HAP-1 (cell line): ENCODE results near the gene OR2H2.

ENCODE experiments used
- DNase-seq, 2 experiments: peaks; one replicate each; pipeline ENCODE4 v3.0.0-alpha.2; 2016 to 2020; ENCODE audit warnings: low spot score in 2 of 2
- H3K27me3 ChIP-seq: fragments of 250-450 bp; sonication (Bioruptor Pico); 2 replicates; pipeline ENCODE4 v1.5.1; 2020; ENCODE audit warnings: low read depth, mild to moderate bottlenecking, moderate library complexity
- H3K36me3 ChIP-seq: fragments of 250-450 bp; sonication (Bioruptor Pico); replicated peaks from 2 replicates; pipeline ENCODE4 v1.5.1; 2020; ENCODE audit warnings: mild to moderate bottlenecking
- H3K4me1 ChIP-seq: fragments of 250-450 bp; sonication (Bioruptor Pico); 2 replicates; pipeline ENCODE4 v1.5.1; 2020; ENCODE audit warnings: mild to moderate bottlenecking
- H3K4me3 ChIP-seq: fragments of 250-450 bp; sonication (Bioruptor Pico); 2 replicates; pipeline ENCODE4 v1.5.1; 2020; ENCODE audit warnings: mild to moderate bottlenecking, moderate library complexity
- H3K9me3 ChIP-seq: fragments of 250-450 bp; sonication (Bioruptor Pico); 2 replicates; pipeline ENCODE4 v1.5.1; 2020; ENCODE audit warnings: mild to moderate bottlenecking, moderate library complexity
- in situ Hi-C: fragments of 300-500 bp; cut with MboI; formaldehyde crosslinking; loops from 3 replicates; pipeline ENCODE4 v1.14.3; 2020; ENCODE audit warnings: low sequenced_read_pairs, inconsistent platforms, mixed read lengths

Gene OR2H2

GRCh38 chr6:29566856-29567255 lies 18.1 kb upstream of the OR2H2 start:
- peaks cover 15% of the 10 kb centered on the region for H3K27me3 ChIP-seq

GRCh38 chr6:29567541-29567940 lies 17.4 kb upstream of the OR2H2 start:
- peaks cover 15% of the 10 kb centered on the region for H3K27me3 ChIP-seq
- in situ Hi-C loops = no loop called here
- H3K9me3 ChIP-seq = no peaks in the 10 kb centered on the region
- no peaks in the 10 kb centered on the region for H3K36me3 ChIP-seq
- H3K4me1 ChIP-seq = no peaks in the 10 kb centered on the region
- H3K4me3 ChIP-seq = no peak overlapping the region
- no peak for DNase-seq

More at GRCh38 chr6:29566856-29567255, 18.1 kb upstream of the OR2H2 start:
- in situ Hi-C loops = no loop called here
- H3K9me3 ChIP-seq = no peaks in the 10 kb centered on the region
- no peak for DNase-seq
- no peak overlapping the region for H3K4me3 ChIP-seq
- H3K4me1 ChIP-seq = no peaks in the 10 kb centered on the region
- H3K36me3 ChIP-seq = no peaks in the 10 kb centered on the region

- Histone ChIP-seq H3K27me3 (peaks cover 17% of the 10 kb centered on the region), H3K9me3 (no peaks in the 10 kb centered on the region), H3K4me3 (no peak overlapping the region), H3K36me3 (no peaks in the 10 kb centered on the region), H3K4me1 (no peaks in the 10 kb centered on the region)
- no peak for DNase-seq
- in situ Hi-C loops = no loop called here
Measured at GRCh38 chr6:29567991-29568390, 16.9 kb upstream of the OR2H2 start.

- Histone ChIP-seq H3K4me3 (no peak overlapping the region), H3K9me3 (no peaks in the 10 kb centered on the region), H3K4me1 (no peaks in the 10 kb centered on the region), H3K36me3 (no peaks in the 10 kb centered on the region), H3K27me3 (peaks cover 8% of the 10 kb centered on the region)
- in situ Hi-C loops = no loop called here
- no peak for DNase-seq
Measured at GRCh38 chr6:29576056-29576455, 8.9 kb upstream of the OR2H2 start.

GRCh38 chr6:29577544-29577943 lies 7.4 kb upstream of the OR2H2 start:
- Histone ChIP-seq H3K4me1 (no peaks in the 10 kb centered on the region), H3K36me3 (no peaks in the 10 kb centered on the region), H3K27me3 (peaks cover 3% of the 10 kb centered on the region), H3K4me3 (no peak overlapping the region), H3K9me3 (no peaks in the 10 kb centered on the region)
- DNase-seq = no peak
- in situ Hi-C loops = no loop called here

GRCh38 chr6:29589423-29590048 lies 4.6 kb downstream of the OR2H2 start:
- no peak overlapping the region for H3K4me3 ChIP-seq
- H3K4me1 ChIP-seq = 0 out of 2 replicates have a peak, but pooled peaks cover 4% of the 10 kb centered on the region
- no peaks in the 10 kb centered on the region for H3K9me3 ChIP-seq
- DNase-seq = peak; percentile 21 to 65
- no peaks in the 10 kb centered on the region for H3K36me3 ChIP-seq
- H3K27me3 ChIP-seq = 0 out of 2 replicates have a peak, but pooled peaks cover 2% of the 10 kb centered on the region
- in situ Hi-C loops = no loop called here

GRCh38 chr6:29590218-29590808 lies 5.4 kb downstream of the OR2H2 start:
- H3K4me1 ChIP-seq = 0 out of 2 replicates have a peak, but pooled peaks cover 4% of the 10 kb centered on the region
- in situ Hi-C loops = no loop called here
- DNase-seq = no peak

GRCh38 chr6:29591677-29592076 lies 6.8 kb downstream of the OR2H2 start:
- Histone ChIP-seq H3K27me3 (0 out of 2 replicates have a peak, but pooled peaks cover 2% of the 10 kb centered on the region), H3K4me3 (no peak overlapping the region), H3K36me3 (no peaks in the 10 kb centered on the region), H3K9me3 (no peaks in the 10 kb centered on the region), H3K4me1 (peaks cover 5% of the 10 kb centered on the region; the same call in 1 of the 2 replicates)
- in situ Hi-C loops = no loop called here
- DNase-seq = no peak

More at GRCh38 chr6:29590218-29590808, 5.4 kb downstream of the OR2H2 start:
- no peaks in the 10 kb centered on the region for H3K9me3 ChIP-seq
- H3K4me3 ChIP-seq = no peak overlapping the region
- no peaks in the 10 kb centered on the region for H3K36me3 ChIP-seq
- H3K27me3 ChIP-seq = 0 out of 2 replicates have a peak, but pooled peaks cover 2% of the 10 kb centered on the region

DNA sequence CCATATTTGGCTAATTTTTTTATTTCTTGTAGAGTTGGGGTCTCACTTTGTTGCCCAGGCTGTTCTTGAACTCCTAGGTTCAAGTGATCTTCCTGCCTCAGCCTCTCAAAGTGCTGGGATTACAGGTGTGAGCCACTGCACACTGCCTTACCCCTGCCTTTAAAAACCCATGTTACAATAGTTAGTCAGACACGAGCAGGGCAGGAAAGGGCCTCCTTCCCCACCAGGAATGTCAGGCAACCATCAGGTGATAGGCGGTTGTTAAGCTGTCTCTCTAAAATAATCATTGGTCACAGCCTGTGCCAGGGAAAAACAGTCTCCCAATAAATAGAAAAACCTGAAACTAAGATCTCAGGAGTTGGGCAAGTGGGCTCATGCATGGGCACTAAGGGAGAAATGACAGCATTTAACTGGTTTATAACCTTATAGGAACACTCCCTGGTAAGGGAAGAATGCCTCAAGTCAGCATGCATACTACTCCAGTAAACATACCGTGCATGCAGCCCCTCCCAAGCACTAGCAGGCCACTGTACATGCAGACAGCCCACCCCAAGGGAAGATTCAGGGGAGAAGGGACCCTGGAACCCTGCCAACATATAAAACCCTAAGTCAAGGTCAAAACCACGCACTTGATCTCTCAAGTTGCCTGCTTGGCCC lies 8.4 kb downstream of the OR2H2 start:
- DNase-seq = peak in 1 of 2 experiments; percentile 18
- in situ Hi-C loops = no loop called here

GRCh38 chr6:29596381-29596900 lies 11.5 kb downstream of the OR2H2 start:
- Histone ChIP-seq H3K9me3 (no peaks in the 10 kb centered on the region), H3K4me1 (peaks cover 5% of the 10 kb centered on the region; the same call in 1 of the 2 replicates), H3K36me3 (peaks cover 5% of the 10 kb centered on the region), H3K4me3 (no peak overlapping the region), H3K27me3 (0 out of 2 replicates have a peak, but pooled peaks cover 2% of the 10 kb centered on the region)
- in situ Hi-C loops = no loop called here
- no peak for DNase-seq

More for the DNA sequence above, 8.4 kb downstream of the OR2H2 start:
- Histone ChIP-seq H3K4me1 (peaks cover 5% of the 10 kb centered on the region; the same call in 1 of the 2 replicates), H3K9me3 (no peaks in the 10 kb centered on the region), H3K36me3 (no peaks in the 10 kb centered on the region), H3K27me3 (0 out of 2 replicates have a peak, but pooled peaks cover 2% of the 10 kb centered on the region), H3K4me3 (no peak overlapping the region)

- Histone ChIP-seq H3K36me3 (peaks cover 8% of the 10 kb centered on the region), H3K4me3 (no peak overlapping the region), H3K27me3 (no peaks in the 10 kb centered on the region), H3K4me1 (peaks cover 5% of the 10 kb centered on the region; the same call in 1 of the 2 replicates), H3K9me3 (no peaks in the 10 kb centered on the region)
- in situ Hi-C loops = no loop called here
- no peak for DNase-seq
Measured at GRCh38 chr6:29597184-29597583, 12.3 kb downstream of the OR2H2 start.

GRCh38 chr6:29598172-29598747 lies 13.3 kb downstream of the OR2H2 start:
- no peaks in the 10 kb centered on the region for H3K9me3 ChIP-seq
- H3K4me1 ChIP-seq = peaks cover 5% of the 10 kb centered on the region; the same call in 1 of the 2 replicates
- no peaks in the 10 kb centered on the region for H3K27me3 ChIP-seq
- DNase-seq = no peak
- in situ Hi-C loops = no loop called here
- no peak overlapping the region for H3K4me3 ChIP-seq
- peaks cover 10% of the 10 kb centered on the region for H3K36me3 ChIP-seq

- Histone ChIP-seq H3K4me1 (no peaks in the 10 kb centered on the region), H3K9me3 (no peaks in the 10 kb centered on the region), H3K36me3 (peaks cover 44% of the 10 kb centered on the region), H3K4me3 (no peak overlapping the region), H3K27me3 (no peaks in the 10 kb centered on the region)
- in situ Hi-C loops = no loop called here
- peak; percentile 21 to 45 for DNase-seq
Measured at GRCh38 chr6:29602564-29603361, 17.8 kb downstream of the OR2H2 start.
